Neural progenitor cell (in vitro differentiated cells): ENCODE data around the gene MYO5A.

ENCODE experiments used
- CTCF ChIP-seq: fragments of 200-600 bp; sonication (generic); IDR thresholded peaks from 2 replicates; pipeline ENCODE4 v1.5.1; 2017; ENCODE audit warnings: antibody characterized with exemption, mild to moderate bottlenecking
- EZH2phosphoT487 ChIP-seq: fragments of 200-600 bp; sonication (generic); IDR thresholded peaks from 2 replicates; pipeline ENCODE4 v1.6.1; 2017; ENCODE audit warnings: antibody characterized with exemption

GRCh38 chr15:52318729-52319500 is 209.8 kb downstream of the MYO5A start:
- TF ChIP-seq CTCF = no peak
- TF ChIP-seq EZH2phosphoT487 = no peak
